ENCODE results near the gene PTMA.

DNA sequence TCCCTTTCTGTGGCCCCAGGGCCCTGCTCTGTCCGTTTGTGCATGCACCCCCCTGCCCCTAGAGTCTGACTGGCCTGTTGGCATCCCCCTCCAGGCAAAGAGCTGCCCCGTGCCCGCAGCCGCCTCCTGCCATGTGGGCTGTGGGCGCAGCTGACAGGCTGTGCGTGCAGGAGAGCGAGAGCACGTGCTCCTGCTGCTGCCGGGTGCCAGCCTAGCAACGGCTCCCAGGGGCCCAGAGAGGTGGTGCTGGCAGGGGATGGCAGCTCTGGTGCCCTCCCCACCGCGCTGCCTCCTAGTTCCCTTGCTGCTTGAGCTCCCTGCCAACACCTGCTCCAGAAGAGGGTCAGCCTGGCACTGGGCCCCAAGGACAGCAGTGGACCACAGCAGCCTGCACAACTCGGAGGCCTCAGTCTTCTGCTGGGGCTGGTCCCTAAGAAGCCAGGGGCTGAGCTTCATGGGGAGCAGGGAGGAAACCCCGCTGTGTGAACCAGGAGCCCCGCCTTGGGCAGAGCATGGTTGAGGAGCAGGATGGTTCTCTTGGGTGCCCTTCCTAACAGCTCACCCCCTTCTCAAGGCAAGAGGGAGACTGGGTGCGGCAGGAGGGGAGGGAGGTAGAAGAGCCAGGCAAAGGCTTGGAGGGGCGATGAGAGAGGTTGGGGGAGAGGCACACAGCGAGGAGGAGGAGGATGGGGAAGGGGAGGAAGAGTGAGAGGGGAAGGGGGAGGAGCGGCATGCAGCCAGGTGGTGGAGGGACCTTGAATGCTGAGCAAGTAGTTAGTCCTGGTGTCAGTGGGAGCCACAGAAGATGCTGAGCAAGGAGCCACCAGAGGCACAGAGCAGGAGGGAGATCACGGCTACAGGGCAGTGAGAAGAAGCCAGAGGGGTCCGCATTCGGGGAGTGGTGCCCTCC lies 23.8 kb upstream of the PTMA start:
- TF ChIP-seq, protein P1, sequence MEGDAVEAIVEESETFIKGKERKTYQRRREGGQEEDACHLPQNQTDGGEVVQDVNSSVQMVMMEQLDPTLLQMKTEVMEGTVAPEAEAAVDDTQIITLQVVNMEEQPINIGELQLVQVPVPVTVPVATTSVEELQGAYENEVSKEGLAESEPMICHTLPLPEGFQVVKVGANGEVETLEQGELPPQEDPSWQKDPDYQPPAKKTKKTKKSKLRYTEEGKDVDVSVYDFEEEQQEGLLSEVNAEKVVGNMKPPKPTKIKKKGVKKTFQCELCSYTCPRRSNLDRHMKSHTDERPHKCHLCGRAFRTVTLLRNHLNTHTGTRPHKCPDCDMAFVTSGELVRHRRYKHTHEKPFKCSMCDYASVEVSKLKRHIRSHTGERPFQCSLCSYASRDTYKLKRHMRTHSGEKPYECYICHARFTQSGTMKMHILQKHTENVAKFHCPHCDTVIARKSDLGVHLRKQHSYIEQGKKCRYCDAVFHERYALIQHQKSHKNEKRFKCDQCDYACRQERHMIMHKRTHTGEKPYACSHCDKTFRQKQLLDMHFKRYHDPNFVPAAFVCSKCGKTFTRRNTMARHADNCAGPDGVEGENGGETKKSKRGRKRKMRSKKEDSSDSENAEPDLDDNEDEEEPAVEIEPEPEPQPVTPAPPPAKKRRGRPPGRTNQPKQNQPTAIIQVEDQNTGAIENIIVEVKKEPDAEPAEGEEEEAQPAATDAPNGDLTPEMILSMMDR (IDR thresholded peaks at IDR 0.05; ENCODE audit: low read length), result no peak
- TF ChIP-seq EZH2 (optimal IDR thresholded peaks at IDR 0.05; ENCODE audit: low read depth, low read length) (no peak), EZH2phosphoT487 (IDR thresholded peaks at IDR 0.05; ENCODE audit: low read length) (no peak)

Measured in MM.1S (cell line).